Thyroid gland (tissue), 4 donors: Measurements from ENCODE around the gene SHISAL2A. TPM values are rescaled to one million over a fixed set of nuclear protein-coding genes. Genes with fewer than 3 reads are reported as not detected.

Experiments
- DNase-seq, 2 donors: peaks; one replicate each; pipeline ENCODE4 v3.0.0-alpha.2; 2019
- H3K27ac ChIP-seq, 3 donors: fragments of 200-600 bp; sonication (generic); 1 replicate in 2 of 3; 2 replicates in 1 of 3; pipeline ENCODE4 v1.5.1; 2016 to 2019; ENCODE audit warnings: mild to moderate bottlenecking in 1 of 3, moderate library complexity in 1 of 3
- H3K27me3 ChIP-seq: fragments of 200-600 bp; sonication (generic); one replicate; pipeline ENCODE4 v1.5.1; 2019
- H3K36me3 ChIP-seq, 2 donors: fragments of 200-600 bp; sonication (generic); one replicate each; pipeline ENCODE4 v1.5.1; 2016 to 2019
- H3K4me1 ChIP-seq, 2 donors: fragments of 200-600 bp; sonication (generic); one replicate each; pipeline ENCODE4 v1.5.1; 2017 to 2019
- H3K4me3 ChIP-seq, 3 donors: fragments of 200-600 bp; sonication (generic); replicated peaks in 1 of 3; 1 replicate in 2 of 3; 2 replicates in 1 of 3; pipeline ENCODE4 v1.5.1; 2016; ENCODE audit warnings: mild to moderate bottlenecking in 1 of 3
- H3K9me3 ChIP-seq: fragments of 200-600 bp; sonication (generic); one replicate; pipeline ENCODE4 v1.5.1; 2017
- CTCF ChIP-seq, 6 experiments: fragments of 200-600 bp in 3 of 6; fragments of 450-650 bp in 3 of 6; sonication (generic) in 3 of 6; IDR thresholded peaks; one replicate each; pipeline ENCODE4 v1.5.1; 2016 to 2019; ENCODE audit warnings: antibody characterized with exemption in 6 of 6, mild to moderate bottlenecking in 2 of 6, inconsistent platforms in 1 of 6, moderate library complexity in 1 of 6
- POLR2A ChIP-seq, 2 donors: fragments of 450-650 bp; IDR thresholded peaks; one replicate each; pipeline ENCODE4 v1.6.1; 2017; ENCODE audit warnings: antibody characterized with exemption in 2 of 2, mild to moderate bottlenecking in 2 of 2, moderate library complexity in 1 of 2
- WGBS, 2 donors: methylation state at CpG; one replicate each; pipeline ENCODE4 v1.1.5; 2017; 5-methylcytosine and 5-hydroxymethylcytosine counted together
- intact Hi-C: fragments of 100-400 bp; cut with DNase I; formaldehyde crosslinking; loops from one replicate; pipeline ENCODE4 v1.15.1; 2023
- total RNA-seq, 4 donors: library from RNA; depleted of rRNA; stranded (reverse); fragments of >200 nt; gene quantifications; one replicate each; pipeline ENCODE4 v1.2.3, GENCODE V29; 2016

The SHISAL2A gene
- total RNA-seq, 4 donors from 2014 or later: 0.75 to 1.1 (median 0.94) TPM; not detected in 1

GRCh38 chr1:52599236-52599635, 33.7 kb upstream of the SHISAL2A start:
- Histone ChIP-seq H3K27ac (peak overlapping the region; percentile 9 to 69 (median 63)), H3K9me3 (no peaks in the 10 kb centered on the region), H3K4me3 (no peak overlapping the region), H3K36me3 (no peaks in the 10 kb centered on the region), H3K27me3 (no peaks in the 10 kb centered on the region), H3K4me1 (peaks cover 24 to 40% of the 10 kb centered on the region in 2 donors)
- peak; percentile 73 to 79 for DNase-seq
- 35 to 40% methylated on average over 7 of the region's 7 CpGs for WGBS, 2 donors
- no peak for TF ChIP-seq CTCF (IDR thresholded peaks at IDR 0.05)
- TF ChIP-seq POLR2A (IDR thresholded peaks at IDR 0.05): peak in 1 of 2 donors; percentile 27
- intact Hi-C loops: no loop called here

GRCh38 chr1:52600533-52601179, 32.3 kb upstream of the SHISAL2A start:
- Histone ChIP-seq H3K9me3 (no peaks in the 10 kb centered on the region), H3K27me3 (no peaks in the 10 kb centered on the region), H3K4me3 (no peak overlapping the region), H3K4me1 (peaks cover 30 to 54% of the 10 kb centered on the region in 2 donors), H3K36me3 (no peaks in the 10 kb centered on the region), H3K27ac (no peak overlapping the region)
- TF ChIP-seq POLR2A (IDR thresholded peaks at IDR 0.05) (no peak), CTCF (IDR thresholded peaks at IDR 0.05) (no peak)
- DNase-seq: no peak
- intact Hi-C loops: no loop called here
- WGBS, 2 donors: 96 to 97% methylated on average over 8 of the region's 8 CpGs

- WGBS, 2 donors: 84 to 94% methylated on average over 3 of the region's 3 CpGs
- no peak for TF ChIP-seq POLR2A (IDR thresholded peaks at IDR 0.05)
- Histone ChIP-seq H3K27me3 (no peaks in the 10 kb centered on the region), H3K27ac (peak overlapping the region in 2 of 3 donors; percentile 83 to 89), H3K36me3 (no peaks in the 10 kb centered on the region), H3K4me3 (no peak overlapping the region), H3K4me1 (peaks cover 30 to 62% of the 10 kb centered on the region in 2 donors), H3K9me3 (no peaks in the 10 kb centered on the region)
- DNase-seq: no peak
- intact Hi-C loops: no loop called here
Observed at GRCh38 chr1:52601519-52601918, 31.4 kb upstream of the SHISAL2A start.

GRCh38 chr1:52601991-52602855, 30.7 kb upstream of the SHISAL2A start, which contains the start of gene GPX7:
TSS of gene GPX7 (plus strand) at chr1:52602371. CDS start at chr1:52602410, 39 bp downstream.
- Histone ChIP-seq H3K9me3 (no peaks in the 10 kb centered on the region), H3K4me1 (peaks cover 35 to 69% of the 10 kb centered on the region in 2 donors), H3K4me3 (peak within 1 kb of the TSS; percentile 29 to 56 (median 38)), H3K27ac (peak within 1 kb of the TSS; percentile 75 to 89 (median 83)), H3K27me3 (no peaks in the 10 kb centered on the region), H3K36me3 (no peaks in the 10 kb centered on the region)
- DNase-seq: peak; percentile 42 to 55
- intact Hi-C loops: no loop called here
- TF ChIP-seq POLR2A (IDR thresholded peaks at IDR 0.05) (peak in 1 of 2 donors; percentile 58), CTCF (IDR thresholded peaks at IDR 0.05) (no peak)
- 5 to 18% methylated on average over 11 to 30 of the region's 97 CpGs for WGBS, 2 donors

GRCh38 chr1:52602856-52603600, 29.9 kb upstream of the SHISAL2A start:
- intact Hi-C loops: no loop called here
- H3K27ac ChIP-seq: peak overlapping the region; percentile 75 to 89 (median 83)
- peak overlapping the region in 2 of 3 donors; percentile 38 to 56 for H3K4me3 ChIP-seq
- H3K27me3 ChIP-seq: no peaks in the 10 kb centered on the region
- TF ChIP-seq CTCF (IDR thresholded peaks at IDR 0.05) (no peak), POLR2A (IDR thresholded peaks at IDR 0.05) (no peak)
- H3K36me3 ChIP-seq: peaks cover 0 to under 1% of the 10 kb centered on the region in 2 donors
- 53 to 61% methylated on average over 13 to 21 of the region's 21 CpGs for WGBS, 2 donors
- H3K9me3 ChIP-seq: no peaks in the 10 kb centered on the region
- DNase-seq: no peak
- H3K4me1 ChIP-seq: peaks cover 42 to 77% of the 10 kb centered on the region in 2 donors
